H1 (cell line): Measurements from ENCODE around the gene ASPG. TPM values are rescaled to one million over a fixed set of nuclear protein-coding genes. Genes with fewer than 3 reads are reported as not detected.

Experiments used
- FOSL1 ChIP-seq: IDR thresholded peaks from 2 replicates; pipeline ENCODE4 v1.6.1; 2011; ENCODE audit warnings: mild to moderate bottlenecking, low read depth, low read length, moderate library complexity; ENCODE audit not compliant: insufficient read depth
- KDM5A ChIP-seq: fragments of 200-600 bp; IDR thresholded peaks from 2 replicates; pipeline ENCODE4 v1.7.1; 2012; ENCODE audit warnings: mild to moderate bottlenecking, low read length, inconsistent platforms, mixed read lengths
- PHF8 ChIP-seq: fragments of 200-600 bp; sonication (generic); conservative IDR thresholded peaks from 2 replicates; pipeline ENCODE4 v1.7.1; 2012; ENCODE audit warnings: low read depth, mild to moderate bottlenecking, inconsistent platforms, low read length, moderate library complexity
- polyA plus RNA-seq, 7 experiments: library from polyadenylated mRNA; depleted of rRNA in 3 of 7; stranded (reverse) in 5 of 7; unstranded in 2 of 7; fragments of >200 nt in 5 of 7; fragments of 200-250 nt in 2 of 7; gene quantifications; 1 replicate in 5 of 7; 2 replicates in 1 of 7; 4 replicates in 1 of 7; pipeline versions ENCODE4 v1.2.1 to v1.2.3, GENCODE V29; 2011 to 2013; ENCODE audit warnings: missing spikeins in 2 of 7, mixed read lengths in 2 of 7
- total RNA-seq: library from RNA; stranded (reverse); fragmentation: NEBNext Ultra II Directional; extraction: Animal tissue kit (Norgen Biotek cat#: 25700); gene quantifications from 2 replicates; pipeline ENCODE4 v1.2.1, GENCODE V29; 2021

Gene ASPG
- total and polyA plus RNA-seq, 2 of the 8 experiments (the other 6 are each of a cell fraction or from before 2014, with no cell fraction given), result 0.34 to 0.59 TPM

GRCh38 chr14:104101086-104101621 is 15.7 kb downstream of the ASPG start (continued):
- no peak for TF ChIP-seq PHF8
- TF ChIP-seq FOSL1, result no peak
- no peak for TF ChIP-seq KDM5A
